NCI-H2081 treated with DMSO at 0.1 percent for 48 hours (cell line): ENCODE results near the gene PUDP.
"Not testable (repeated sequence)": the region's sequence is repeated elsewhere in the genome, so short reads cannot be mapped to it uniquely, and the experiment has no call there.

Experiments used
- DNase-seq: peaks from one replicate; lab custom pipeline; 2025; lab: John Stamatoyannopoulos, UW

The PUDP gene

DNA sequence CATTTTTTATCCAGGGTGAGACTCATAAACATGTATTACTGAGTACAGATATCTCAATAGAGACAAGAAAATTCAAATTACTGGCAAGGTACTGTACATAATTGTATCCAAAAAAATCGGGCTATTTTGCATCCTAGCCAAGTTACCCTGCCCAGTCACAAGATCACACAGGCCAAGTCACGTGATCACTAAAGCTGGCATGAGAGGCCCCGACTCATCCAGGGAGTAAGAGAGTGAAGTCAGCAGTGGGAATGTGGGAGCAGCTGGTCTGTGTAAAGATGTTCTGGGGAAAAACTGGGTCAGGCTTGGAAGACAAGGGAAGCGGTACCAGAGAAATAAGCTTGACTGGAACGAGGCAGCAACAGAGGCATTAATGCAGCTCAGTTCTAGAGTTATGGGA lies 119.7 kb downstream of the PUDP start:
- DNase-seq = no peak

DNA sequence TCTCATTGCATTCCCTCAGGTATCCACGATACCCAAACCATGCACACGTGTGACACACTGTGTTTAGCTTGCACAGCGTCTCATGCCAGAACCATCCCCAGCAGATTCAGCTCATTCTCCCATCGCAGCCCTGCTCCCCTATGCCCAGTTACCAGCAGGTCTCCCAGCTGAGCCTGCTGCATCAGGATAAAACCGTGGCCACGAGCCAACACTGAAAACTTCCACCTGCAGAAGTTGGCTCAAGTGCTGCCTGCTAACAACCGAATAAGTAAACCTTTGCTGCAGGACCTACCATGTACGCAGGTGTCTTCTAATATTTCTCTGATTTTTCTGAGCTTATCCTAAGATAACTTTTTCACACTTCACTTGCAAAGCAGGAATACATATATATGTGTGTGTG lies 120.9 kb downstream of the PUDP start:
- no peak for DNase-seq

DNA sequence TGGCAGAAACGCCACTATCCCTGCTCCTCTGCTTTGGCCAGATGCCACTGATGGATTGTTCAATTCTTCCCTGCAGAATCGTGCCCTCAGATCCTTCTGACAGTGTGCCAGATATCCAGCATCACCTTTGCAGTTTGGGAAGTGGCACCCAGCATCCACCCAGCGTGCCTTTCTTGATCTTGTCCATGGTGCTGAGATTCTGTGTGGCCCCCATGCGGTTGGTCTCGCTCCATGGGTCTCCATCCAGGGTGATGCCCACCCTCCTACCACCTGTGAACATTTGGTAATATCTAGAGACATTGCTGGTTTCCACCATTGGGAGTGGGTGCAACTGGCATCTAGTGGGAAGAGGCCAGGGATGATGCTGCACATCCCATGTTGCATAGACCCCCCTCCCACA lies 121.6 kb downstream of the PUDP start:
- DNase-seq = not testable (repeated sequence)

DNA sequence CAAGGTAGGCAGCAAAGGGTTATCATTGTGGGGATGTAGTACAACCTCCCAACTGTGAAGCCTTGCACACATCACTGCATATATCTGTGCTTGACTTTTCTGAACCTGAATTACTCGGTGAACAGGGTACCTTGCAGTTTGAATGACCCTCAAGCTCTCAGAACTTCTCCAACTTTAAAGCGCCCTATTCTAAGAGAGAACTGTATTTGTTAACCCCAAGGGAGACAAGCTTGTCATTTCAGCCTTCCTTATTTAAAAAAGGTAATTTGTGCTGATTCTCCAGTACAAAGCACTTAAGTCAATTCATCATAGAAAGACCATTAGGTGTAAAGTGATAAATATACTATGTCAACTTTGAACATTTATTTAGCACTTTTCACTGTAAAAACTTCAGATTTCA lies 122.5 kb downstream of the PUDP start:
- no peak for DNase-seq

DNA sequence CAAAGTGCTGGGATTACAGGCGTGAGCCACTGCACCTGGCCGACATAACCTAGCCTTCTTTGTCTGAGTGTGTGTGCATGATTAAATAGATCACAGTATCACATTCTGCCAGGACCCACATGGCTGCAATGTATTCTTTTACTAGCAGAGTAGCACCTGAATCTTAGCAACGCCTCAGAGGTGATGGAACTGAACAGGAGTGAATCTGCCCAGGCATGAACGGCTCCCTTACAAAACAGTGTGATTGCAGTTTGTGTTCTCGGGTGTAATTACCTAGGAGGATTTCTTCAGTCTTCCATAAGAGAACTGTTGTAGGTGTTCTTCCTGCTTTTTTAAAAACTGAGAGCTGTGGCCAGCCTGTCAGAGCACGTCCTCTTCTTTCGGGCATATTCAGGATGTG lies 123.1 kb downstream of the PUDP start:
- no peak for DNase-seq

DNA sequence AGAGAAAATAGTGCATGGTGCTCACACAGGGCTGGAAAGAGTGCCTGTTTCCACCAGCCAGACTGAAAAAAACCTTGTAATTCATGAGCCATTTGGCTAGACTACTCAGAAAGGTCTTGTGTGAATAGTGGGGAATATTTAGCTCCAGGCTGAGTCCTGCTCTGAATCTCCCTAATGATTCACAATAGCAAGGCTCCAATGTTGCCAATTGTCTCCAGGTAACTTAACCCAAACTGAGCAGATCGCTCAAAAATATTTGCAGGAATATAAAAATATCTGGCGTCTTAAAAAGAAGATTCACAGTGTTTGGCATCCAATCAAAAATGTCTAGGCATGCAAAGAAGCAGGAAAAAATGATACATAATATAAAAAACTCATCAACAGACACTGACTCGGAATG lies 125.0 kb downstream of the PUDP start:
- DNase-seq = not testable (repeated sequence)

DNA sequence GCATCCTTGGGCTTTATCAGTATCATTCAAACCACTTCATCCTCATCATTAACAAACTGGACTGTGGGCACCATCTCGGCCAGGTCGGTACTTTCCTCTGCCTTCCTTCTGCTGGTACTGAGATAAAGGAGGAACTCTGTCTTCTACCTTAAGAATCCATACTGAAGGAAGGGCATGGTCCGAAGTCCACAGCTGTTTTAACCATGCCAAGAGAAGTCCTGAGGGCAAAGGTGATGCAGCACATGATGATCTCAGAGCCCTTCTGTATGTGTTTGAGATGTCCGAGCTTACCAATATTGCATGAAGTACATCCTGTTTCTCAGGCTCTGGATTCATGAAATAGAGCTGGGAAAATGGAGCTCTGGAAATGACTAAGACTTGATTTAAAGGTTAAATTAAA lies 126.0 kb downstream of the PUDP start:
- DNase-seq = no peak

DNA sequence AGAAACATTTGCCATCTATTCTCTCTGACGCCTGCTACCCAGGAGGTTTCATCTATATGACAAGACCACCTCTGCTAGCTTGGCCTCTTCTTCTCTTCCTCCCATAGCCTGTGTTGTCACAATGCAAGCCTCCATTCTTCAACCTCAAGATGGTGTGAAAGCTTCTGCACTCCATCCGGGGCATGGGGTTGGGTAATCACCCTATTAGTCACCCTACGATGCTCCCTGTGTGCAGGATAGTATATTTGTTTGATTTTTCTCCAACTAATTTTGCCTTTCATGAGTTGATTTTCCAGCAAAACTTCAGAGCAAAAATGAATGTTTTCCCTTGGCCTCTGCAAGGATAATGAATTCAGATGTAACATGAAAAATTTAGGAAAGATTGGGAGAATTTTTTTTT lies 128.4 kb downstream of the PUDP start:
- no peak for DNase-seq

DNA sequence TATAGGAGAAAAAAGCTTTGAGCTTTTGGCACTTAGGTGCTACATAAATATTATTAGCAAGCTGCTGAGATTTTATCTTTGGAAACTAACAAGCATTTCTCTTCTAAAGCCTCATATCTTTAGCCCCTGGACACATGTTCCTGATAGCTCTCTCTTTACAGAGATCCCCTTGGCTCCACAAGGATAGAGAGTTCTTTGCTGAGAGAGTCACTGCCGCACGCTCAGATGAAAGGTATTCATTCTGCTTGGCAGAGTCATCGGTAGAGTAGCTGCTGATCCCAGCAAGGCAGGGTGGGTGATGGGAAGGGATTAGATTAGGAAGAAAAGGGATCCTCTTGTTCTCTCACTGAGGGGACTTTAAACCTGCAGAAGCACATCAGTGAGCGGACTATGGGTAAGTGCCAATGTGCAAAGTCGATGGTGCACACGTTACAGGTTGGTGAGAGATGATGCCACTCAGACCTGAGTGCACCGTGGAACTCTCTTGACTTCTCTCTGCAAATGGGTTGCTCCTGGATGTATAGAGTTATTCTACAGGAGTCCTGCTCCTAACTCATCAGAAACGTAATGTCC lies 135.6 kb downstream of the PUDP start:
- DNase-seq = not testable (repeated sequence)

DNA sequence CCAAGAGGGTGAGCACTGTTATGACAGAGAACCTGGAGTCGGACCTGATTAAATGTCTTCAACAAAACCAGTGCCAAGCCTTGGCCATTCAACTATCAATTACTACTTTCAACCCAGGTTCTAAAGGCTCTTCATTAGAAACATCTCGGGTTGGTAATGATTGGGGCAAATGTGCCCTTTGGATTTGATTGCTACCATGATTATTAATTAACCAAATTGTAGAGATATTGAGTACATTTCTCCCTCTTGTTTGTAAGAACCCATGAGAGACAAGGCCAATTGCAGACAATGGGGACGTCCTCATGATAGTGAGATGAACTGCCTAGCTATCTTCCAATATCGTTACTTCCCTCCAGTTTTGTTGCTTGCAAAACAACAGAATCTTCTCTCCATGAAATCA lies 137.1 kb downstream of the PUDP start:
- DNase-seq = not testable (repeated sequence)

DNA sequence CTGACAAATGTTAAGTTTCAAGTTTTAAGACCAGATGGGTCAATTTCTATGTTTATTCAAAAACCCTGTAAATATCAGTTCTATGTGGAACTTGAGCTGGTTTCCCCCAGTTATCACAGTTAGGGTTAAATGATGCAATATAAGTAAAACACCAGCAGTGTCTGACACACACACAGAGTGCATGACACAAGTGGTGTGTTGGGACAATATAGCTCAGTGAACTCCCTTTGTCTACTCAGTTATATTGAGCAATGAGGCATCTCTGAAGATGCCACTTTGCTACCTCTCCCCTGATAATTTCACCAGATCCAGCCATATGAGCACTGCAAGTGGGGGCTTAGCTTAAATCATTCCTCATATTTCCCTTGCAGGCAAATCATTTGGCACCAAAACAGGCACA lies 140.6 kb downstream of the PUDP start:
- not testable (repeated sequence) for DNase-seq
